BLaER1 treated with 17β-estradiol and CSF1 and Interleukin-3, amounts not matched to agents 10 nM and 100 nM (cell line): ENCODE measurements around the gene EID2.
A peak's percentile ranks its signal among the peaks of the same experiment; 100 is the strongest.

Source experiments
- H3K27ac ChIP-seq, 11 experiments: shearing (Covaris generic); formaldehyde crosslinking; 2 replicates each; pipeline ENCODE4 v1.8.1; 2022
- H3K27me3 ChIP-seq, 11 experiments: shearing (Covaris generic); formaldehyde crosslinking; 2 replicates each; pipeline ENCODE4 v1.8.1; 2022
- H3K36me3 ChIP-seq, 11 experiments: shearing (Covaris generic); formaldehyde crosslinking; 2 replicates each; pipeline ENCODE4 v1.8.1; 2022
- H3K4me1 ChIP-seq, 10 experiments: shearing (Covaris generic); formaldehyde crosslinking; 2 replicates each; pipeline ENCODE4 v1.8.1; 2022
- H3K4me2 ChIP-seq, 11 experiments: shearing (Covaris generic); formaldehyde crosslinking; 2 replicates each; pipeline ENCODE4 v1.8.1; 2022
- H3K4me3 ChIP-seq, 10 experiments: shearing (Covaris generic); formaldehyde crosslinking; 2 replicates each; pipeline ENCODE4 v1.8.1; 2022
- H3K9ac ChIP-seq, 11 experiments: shearing (Covaris generic); formaldehyde crosslinking; 2 replicates each; pipeline ENCODE4 v1.8.1; 2022
- H3K9me3 ChIP-seq, 11 experiments: shearing (Covaris generic); formaldehyde crosslinking; replicated peaks in 1 of 11; 2 replicates each; pipeline ENCODE4 v1.8.1; 2022
- H4K20me1 ChIP-seq, 11 experiments: shearing (Covaris generic); formaldehyde crosslinking; 2 replicates each; pipeline ENCODE4 v1.8.1; 2022
- Cebpa-rat ChIP-seq, 11 experiments: shearing (Covaris generic); IDR thresholded peaks; 2 replicates each; pipeline ENCODE4 v1.8.1; 2022

Gene EID2, protein sequence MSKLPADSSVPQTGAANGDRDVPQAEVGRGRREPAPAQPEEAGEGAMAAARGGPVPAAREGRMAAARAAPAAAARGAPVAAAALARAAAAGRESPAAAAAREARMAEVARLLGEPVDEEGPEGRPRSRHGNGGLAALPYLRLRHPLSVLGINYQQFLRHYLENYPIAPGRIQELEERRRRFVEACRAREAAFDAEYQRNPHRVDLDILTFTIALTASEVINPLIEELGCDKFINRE

DNA sequence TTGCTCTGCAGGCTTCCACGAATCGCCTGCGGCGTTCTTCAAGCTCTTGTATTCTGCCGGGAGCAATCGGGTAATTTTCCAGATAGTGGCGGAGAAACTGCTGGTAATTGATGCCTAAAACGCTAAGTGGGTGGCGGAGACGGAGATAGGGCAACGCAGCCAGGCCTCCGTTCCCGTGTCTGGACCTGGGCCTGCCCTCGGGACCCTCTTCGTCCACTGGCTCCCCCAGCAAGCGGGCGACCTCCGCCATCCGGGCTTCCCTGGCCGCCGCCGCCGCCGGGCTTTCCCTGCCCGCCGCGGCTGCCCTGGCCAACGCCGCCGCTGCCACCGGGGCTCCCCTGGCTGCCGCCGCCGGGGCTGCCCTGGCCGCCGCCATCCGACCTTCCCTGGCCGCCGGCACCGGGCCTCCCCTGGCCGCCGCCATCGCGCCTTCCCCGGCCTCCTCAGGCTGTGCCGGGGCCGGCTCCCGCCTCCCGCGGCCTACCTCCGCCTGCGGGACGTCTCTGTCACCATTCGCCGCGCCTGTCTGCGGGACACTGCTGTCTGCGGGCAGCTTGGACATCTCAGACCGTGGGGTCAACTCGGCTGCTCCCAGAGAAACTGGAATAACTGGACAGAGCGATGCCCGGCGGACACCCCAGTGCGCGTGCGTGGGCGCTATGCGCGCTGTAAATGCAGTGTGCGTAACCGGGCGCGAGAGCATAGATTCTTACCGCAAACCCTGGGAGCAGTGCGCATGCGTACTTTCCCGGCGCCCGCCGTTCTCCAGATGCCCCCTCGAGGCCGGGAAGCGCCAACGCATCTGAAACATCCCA is at the start of gene EID2:
EID2 (minus strand) TSS at position 644 of the 815 bp plus-strand sequence; CDS start at position 562, 82 bp downstream.
- peak within 1 kb of the TSS; percentile 80 to 93 (median 89) for H3K27ac ChIP-seq
- H3K9me3 ChIP-seq: no peaks in the 10 kb centered on the region

DNA sequence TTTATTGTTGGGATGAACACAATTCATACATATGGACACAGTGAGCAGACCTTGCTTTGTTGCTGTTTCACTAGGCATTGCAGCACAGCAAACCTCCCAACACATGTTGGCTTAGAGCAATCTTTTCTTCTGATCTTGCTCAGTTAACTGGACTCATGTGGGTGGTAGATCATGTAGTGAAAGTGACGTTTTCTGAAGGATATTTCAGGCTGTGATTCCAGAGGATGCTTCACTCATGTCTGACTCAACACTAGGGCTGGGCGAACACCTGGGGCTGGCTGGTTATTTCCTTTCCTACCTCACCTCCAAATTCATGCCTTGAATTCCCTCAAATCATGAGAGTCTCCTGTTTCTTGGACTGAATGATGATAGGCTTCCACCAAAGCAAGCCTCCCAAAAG is 48.1 kb upstream of the EID2 start:
- H3K36me3 ChIP-seq: no peaks in the 10 kb centered on the region
- no peaks in the 10 kb centered on the region for H3K9me3 ChIP-seq
- no peak for TF ChIP-seq Cebpa-rat (IDR thresholded peaks at IDR 0.05)
- H3K4me2 ChIP-seq: no peak overlapping the region
- H3K27me3 ChIP-seq: no peaks in the 10 kb centered on the region
- no peaks in the 10 kb centered on the region for H4K20me1 ChIP-seq
- H3K9ac ChIP-seq: no peak overlapping the region
- H3K4me1 ChIP-seq: peaks cover 0 to 12% (median 0%) of the 10 kb centered on the region in 10 experiments; a peak in 5 of 20 replicates
- no peak overlapping the region for H3K27ac ChIP-seq
- no peak overlapping the region for H3K4me3 ChIP-seq

More for the DNA sequence above, at the start of gene EID2:
- peak within 1 kb of the TSS; percentile 89 to 98 (median 93) for H3K9ac ChIP-seq
- H3K4me2 ChIP-seq: peak within 1 kb of the TSS; percentile 81 to 94 (median 85)
- no peaks in the 10 kb centered on the region for H3K27me3 ChIP-seq
- H4K20me1 ChIP-seq: peaks cover 0 to 35% (median 13%) of the 10 kb centered on the region in 11 experiments; a peak in 12 of 22 replicates
- peaks cover 0 to 6% (median 0%) of the 10 kb centered on the region in 11 experiments; a peak in 2 of 22 replicates for H3K36me3 ChIP-seq
- TF ChIP-seq Cebpa-rat (IDR thresholded peaks at IDR 0.05): no peak
- peak within 1 kb of the TSS; percentile 83 to 97 (median 89) for H3K4me3 ChIP-seq
- peaks cover 27 to 45% (median 37%) of the 10 kb centered on the region in 10 experiments for H3K4me1 ChIP-seq

DNA sequence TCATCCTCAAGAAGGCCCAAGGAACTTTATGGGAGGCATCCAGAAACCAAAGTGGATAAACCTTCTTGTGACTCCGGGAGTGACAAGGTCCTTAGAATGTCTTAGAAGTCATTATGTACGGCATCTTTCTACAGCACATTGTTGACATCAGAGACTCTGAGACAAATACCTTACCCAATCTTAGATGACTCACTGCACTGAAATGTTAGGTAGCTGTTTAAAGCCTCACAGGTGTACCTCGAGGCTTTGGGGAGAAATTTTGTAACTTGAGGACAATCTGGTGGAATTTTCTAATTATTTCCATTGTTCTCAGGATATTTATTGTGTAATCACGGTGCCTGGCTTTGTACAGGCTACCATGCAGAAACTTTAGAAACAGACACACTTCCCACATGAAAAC is 47.5 kb upstream of the EID2 start:
- no peak overlapping the region for H3K9ac ChIP-seq
- H3K4me2 ChIP-seq: no peak overlapping the region
- H3K4me1 ChIP-seq: peaks cover 0 to 18% (median 0%) of the 10 kb centered on the region in 10 experiments; a peak in 5 of 20 replicates
- no peak for TF ChIP-seq Cebpa-rat (IDR thresholded peaks at IDR 0.05)
- H3K4me3 ChIP-seq: no peak overlapping the region
- no peaks in the 10 kb centered on the region for H3K9me3 ChIP-seq
- H3K27me3 ChIP-seq: no peaks in the 10 kb centered on the region
- H3K27ac ChIP-seq: no peak overlapping the region
- no peaks in the 10 kb centered on the region for H3K36me3 ChIP-seq
- no peaks in the 10 kb centered on the region for H4K20me1 ChIP-seq

DNA sequence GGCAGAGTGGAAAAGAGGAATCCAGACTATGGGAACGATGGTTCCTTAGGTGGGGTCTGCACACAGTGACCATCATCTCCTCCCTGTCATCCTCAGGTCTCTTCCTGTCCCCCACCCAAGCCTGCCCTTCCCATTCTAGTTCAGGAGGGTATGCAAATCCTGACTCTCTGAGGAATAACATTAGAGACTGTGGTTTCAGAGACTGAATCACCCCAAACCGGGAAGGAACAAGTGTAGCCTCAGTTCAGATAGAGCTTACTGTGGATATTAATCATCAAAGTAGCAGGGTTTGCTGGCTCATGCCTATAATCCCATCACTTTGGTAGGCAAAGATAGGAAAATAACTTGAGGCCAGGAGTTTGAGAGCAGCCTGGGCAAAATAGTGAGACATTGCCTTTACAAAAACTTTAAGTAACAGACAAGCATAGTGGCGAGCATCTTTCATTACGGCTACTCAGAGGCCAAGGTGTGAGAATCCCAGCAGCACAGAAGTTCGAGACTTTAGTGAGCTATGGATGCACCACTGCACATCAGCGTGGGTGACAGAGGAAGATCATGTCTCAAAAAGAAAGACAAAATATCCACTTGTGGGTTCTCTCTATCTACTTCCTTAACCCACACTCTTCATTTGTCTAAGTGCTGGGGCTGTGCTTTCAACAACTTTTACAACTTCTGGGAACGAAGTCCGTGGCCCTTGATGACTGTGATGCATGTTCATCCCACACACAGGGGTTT is 43.1 kb upstream of the EID2 start:
- Histone ChIP-seq H3K36me3 (no peaks in the 10 kb centered on the region), H3K27ac (no peak overlapping the region), H3K4me2 (peak overlapping the region in 2 of 11 experiments; percentile 47 to 60; a peak in 5 of 22 replicates), H4K20me1 (no peaks in the 10 kb centered on the region), H3K9ac (no peak overlapping the region), H3K9me3 (peaks cover 0 to 10% (median 8%) of the 10 kb centered on the region in 11 experiments; a peak in 13 of 22 replicates), H3K4me1 (peaks cover 0 to 24% (median 0%) of the 10 kb centered on the region in 10 experiments; a peak in 5 of 20 replicates), H3K4me3 (no peak overlapping the region), H3K27me3 (no peaks in the 10 kb centered on the region)
- no peak for TF ChIP-seq Cebpa-rat (IDR thresholded peaks at IDR 0.05)

DNA sequence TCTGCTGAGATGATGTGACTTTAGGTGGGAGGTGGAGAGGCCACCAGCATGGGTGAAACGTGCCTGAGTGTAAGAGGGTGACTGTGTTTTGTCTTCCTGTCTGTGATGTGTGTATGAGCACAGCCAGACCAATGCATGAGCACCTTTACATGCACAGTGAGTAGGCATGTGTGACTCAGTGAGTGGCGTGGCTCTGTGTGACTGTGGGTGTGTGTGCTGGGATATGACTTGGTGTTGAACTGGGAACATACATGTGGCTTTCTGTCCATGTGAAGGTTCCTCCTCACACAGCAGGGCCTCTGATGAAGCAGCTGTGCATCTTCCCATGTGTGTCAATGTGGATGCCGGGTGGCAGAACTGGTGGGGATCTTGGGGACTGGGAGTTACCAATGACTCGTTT is 42.5 kb upstream of the EID2 start:
- H3K27ac ChIP-seq: no peak overlapping the region
- H3K4me2 ChIP-seq: peak overlapping the region in 2 of 11 experiments; percentile 47 to 60; a peak in 3 of 22 replicates
- H3K9me3 ChIP-seq: peaks cover 0 to 10% (median 8%) of the 10 kb centered on the region in 11 experiments; a peak in 13 of 22 replicates
- no peaks in the 10 kb centered on the region for H3K27me3 ChIP-seq
- no peaks in the 10 kb centered on the region for H4K20me1 ChIP-seq
- no peak for TF ChIP-seq Cebpa-rat (IDR thresholded peaks at IDR 0.05)
- no peaks in the 10 kb centered on the region for H3K36me3 ChIP-seq
- H3K4me3 ChIP-seq: no peak overlapping the region
- H3K9ac ChIP-seq: no peak overlapping the region
- peaks cover 0 to 24% (median 0%) of the 10 kb centered on the region in 10 experiments; a peak in 5 of 20 replicates for H3K4me1 ChIP-seq

DNA sequence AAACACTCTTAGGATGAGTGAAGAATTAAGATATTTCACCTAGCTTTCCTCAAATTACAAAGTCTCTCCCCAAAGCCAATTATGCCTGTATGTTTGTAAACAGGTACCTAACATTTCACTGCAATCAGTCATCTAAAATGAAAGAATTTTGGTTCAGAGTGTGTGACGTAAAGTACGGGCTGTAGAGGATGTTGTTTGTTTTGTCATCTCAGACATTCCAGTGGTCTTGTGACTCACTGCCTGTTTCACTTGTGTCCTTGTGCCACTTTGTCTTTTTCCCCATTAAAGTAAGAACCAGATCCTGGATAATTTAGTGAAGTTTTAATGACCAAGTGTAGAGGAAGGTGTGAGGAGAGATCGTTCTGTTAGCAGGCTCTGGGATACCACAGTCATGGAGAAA is 28.6 kb upstream of the EID2 start:
- H3K36me3 ChIP-seq: no peaks in the 10 kb centered on the region
- H3K9ac ChIP-seq: no peak overlapping the region
- no peak overlapping the region for H3K4me3 ChIP-seq
- no peaks in the 10 kb centered on the region for H3K27me3 ChIP-seq
- H3K4me1 ChIP-seq: no peaks in the 10 kb centered on the region
- H4K20me1 ChIP-seq: no peaks in the 10 kb centered on the region
- H3K27ac ChIP-seq: no peak overlapping the region
- peaks cover 0 to 14% (median 0%) of the 10 kb centered on the region in 11 experiments; a peak in 5 of 22 replicates for H3K9me3 ChIP-seq
- no peak overlapping the region for H3K4me2 ChIP-seq
- no peak for TF ChIP-seq Cebpa-rat (IDR thresholded peaks at IDR 0.05)

DNA sequence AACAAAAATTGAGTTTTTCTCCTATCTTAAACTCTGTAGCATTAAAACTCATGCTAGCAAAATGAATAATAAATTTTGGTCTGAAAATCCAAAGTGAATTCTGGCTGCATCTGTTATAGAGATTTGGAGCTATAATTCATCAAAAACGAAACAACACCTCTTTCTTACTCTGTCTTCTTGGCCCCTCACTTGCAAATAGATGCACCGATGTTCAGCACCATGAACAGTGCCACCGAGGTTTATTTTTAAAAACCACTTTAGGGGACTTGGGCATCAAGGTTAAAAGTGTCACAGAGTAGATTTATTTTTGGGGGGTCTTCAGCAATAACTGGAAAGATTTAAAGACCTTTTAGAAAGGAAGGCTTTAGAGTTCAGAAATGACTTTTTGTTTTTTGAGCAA is 26.1 kb upstream of the EID2 start:
- Histone ChIP-seq H4K20me1 (no peaks in the 10 kb centered on the region), H3K36me3 (no peaks in the 10 kb centered on the region), H3K4me3 (no peak overlapping the region), H3K4me1 (no peaks in the 10 kb centered on the region), H3K9ac (no peak overlapping the region), H3K27ac (no peak overlapping the region), H3K27me3 (no peaks in the 10 kb centered on the region), H3K4me2 (no peak overlapping the region), H3K9me3 (no peaks in the 10 kb centered on the region)
- TF ChIP-seq Cebpa-rat (IDR thresholded peaks at IDR 0.05): no peak

DNA sequence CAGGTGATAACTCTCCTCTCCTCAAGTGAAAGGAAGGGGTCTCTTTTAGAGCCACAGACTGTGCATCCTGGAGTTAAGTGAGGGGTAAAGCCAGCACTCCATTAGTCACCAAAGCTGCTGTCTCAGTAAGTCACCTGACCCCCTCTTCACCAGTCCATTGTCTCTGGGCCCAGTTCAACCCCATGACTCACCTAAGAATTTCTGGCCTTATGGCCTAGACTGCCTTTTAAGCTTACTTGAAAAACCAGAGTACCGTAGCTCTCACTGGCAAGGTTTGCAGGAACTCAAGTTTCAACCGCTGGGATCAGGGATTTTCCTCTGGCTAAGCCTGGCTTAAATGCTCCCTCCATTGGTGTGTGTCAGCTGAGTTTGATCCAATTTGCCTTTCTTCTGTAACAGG is 23.4 kb upstream of the EID2 start:
- no peaks in the 10 kb centered on the region for H4K20me1 ChIP-seq
- H3K9me3 ChIP-seq: no peaks in the 10 kb centered on the region
- H3K36me3 ChIP-seq: no peaks in the 10 kb centered on the region
- H3K4me1 ChIP-seq: peaks cover 0 to 10% (median under 1%) of the 10 kb centered on the region in 10 experiments; a peak in 4 of 20 replicates
- no peaks in the 10 kb centered on the region for H3K27me3 ChIP-seq
- no peak overlapping the region for H3K9ac ChIP-seq
- no peak for TF ChIP-seq Cebpa-rat (IDR thresholded peaks at IDR 0.05)
- H3K4me2 ChIP-seq: no peak overlapping the region
- H3K4me3 ChIP-seq: no peak overlapping the region
- no peak overlapping the region for H3K27ac ChIP-seq
